Kidney glomerular epithelial cell (primary cell): ENCODE measurements around the gene MAEA.
"Not testable (repeated sequence)": the region's sequence is repeated elsewhere in the genome, so short reads cannot be mapped to it uniquely, and the experiment has no call there.

Experiments
- DNase-seq: peaks from one replicate; lab custom pipeline; 2025; lab: John Stamatoyannopoulos, UW

The MAEA gene

GRCh38 chr4:1321946-1322650, 32.4 kb downstream of the MAEA start:
- DNase-seq, result no peak

- DNase-seq, result no peak
Observed at GRCh38 chr4:1323280-1323634, 33.6 kb downstream of the MAEA start.

- peak; percentile 69 for DNase-seq
Observed at GRCh38 chr4:1323635-1324442, 34.1 kb downstream of the MAEA start.

GRCh38 chr4:1324443-1325175, 34.9 kb downstream of the MAEA start:
- peak; percentile 69 for DNase-seq

- DNase-seq, result no peak
Observed at GRCh38 chr4:1325176-1325480, 35.4 kb downstream of the MAEA start.

- DNase-seq, result no peak
Observed at GRCh38 chr4:1325681-1326635, 36.3 kb downstream of the MAEA start.

- no peak for DNase-seq
Observed at GRCh38 chr4:1326751-1327525, 37.2 kb downstream of the MAEA start.

- no peak for DNase-seq
Observed at GRCh38 chr4:1327526-1328266, 38.0 kb downstream of the MAEA start.

- DNase-seq, result no peak
Observed at GRCh38 chr4:1328267-1329155, 38.8 kb downstream of the MAEA start.

- DNase-seq, result peak; percentile 34
Observed at GRCh38 chr4:1329408-1330371, 40.0 kb downstream of the MAEA start.

- DNase-seq, result no peak
Observed at GRCh38 chr4:1330761-1331590, 41.3 kb downstream of the MAEA start.

- no peak for DNase-seq
Observed at GRCh38 chr4:1331591-1332353, 42.1 kb downstream of the MAEA start.

- no peak for DNase-seq
Observed at GRCh38 chr4:1332686-1333085, 43.0 kb downstream of the MAEA start.

- no peak for DNase-seq
Observed at GRCh38 chr4:1333256-1333655, 43.6 kb downstream of the MAEA start.

GRCh38 chr4:1333851-1334578, 44.3 kb downstream of the MAEA start:
- DNase-seq, result not testable (repeated sequence)

- DNase-seq, result no peak
Observed at GRCh38 chr4:1334579-1334895, 44.8 kb downstream of the MAEA start.
